HG02852 (cell line): ENCODE data around the gene CCDC85A.

Source experiments
- ATAC-seq: cut with Tn5 transposase; IDR thresholded peaks from one replicate; pipeline ENCODE4 v1.9.1; 2021; ENCODE audit warnings: mild to moderate bottlenecking, moderate library complexity; ENCODE audit not compliant: unreplicated experiment

The CCDC85A gene

GRCh38 chr2:56348392-56349210, 164.8 kb downstream of the CCDC85A start:
- ATAC-seq: peak; percentile 65

GRCh38 chr2:56357655-56358295, 174.0 kb downstream of the CCDC85A start:
- ATAC-seq: no peak

- no peak for ATAC-seq
These were observed 178.1 kb downstream of the CCDC85A start for GRCh38 chr2:56361844-56362243.

- no peak for ATAC-seq
These were observed 181.1 kb downstream of the CCDC85A start for GRCh38 chr2:56364902-56365301.

- ATAC-seq: no peak
These were observed 185.5 kb downstream of the CCDC85A start for GRCh38 chr2:56369316-56369715.

GRCh38 chr2:56372071-56372656, 188.4 kb downstream of the CCDC85A start:
- ATAC-seq: no peak

GRCh38 chr2:56375251-56375650, 191.5 kb downstream of the CCDC85A start:
- no peak for ATAC-seq

GRCh38 chr2:56376699-56377665, 193.2 kb downstream of the CCDC85A start:
- no peak for ATAC-seq

- ATAC-seq: no peak
These were observed 195.3 kb downstream of the CCDC85A start for GRCh38 chr2:56379066-56379465.

GRCh38 chr2:56380861-56381260, 197.1 kb downstream of the CCDC85A start:
- no peak for ATAC-seq

- ATAC-seq: no peak
These were observed 198.7 kb downstream of the CCDC85A start for GRCh38 chr2:56382466-56382865.

GRCh38 chr2:56386657-56387056, 202.9 kb downstream of the CCDC85A start:
- no peak for ATAC-seq

GRCh38 chr2:56390644-56391043, 206.9 kb downstream of the CCDC85A start:
- ATAC-seq: no peak

GRCh38 chr2:56410140-56410539, 226.3 kb downstream of the CCDC85A start:
- no peak for ATAC-seq

- ATAC-seq: no peak
These were observed 232.8 kb downstream of the CCDC85A start for GRCh38 chr2:56416500-56417176.
